ENCODE data around the gene ZNF592.

DNA sequence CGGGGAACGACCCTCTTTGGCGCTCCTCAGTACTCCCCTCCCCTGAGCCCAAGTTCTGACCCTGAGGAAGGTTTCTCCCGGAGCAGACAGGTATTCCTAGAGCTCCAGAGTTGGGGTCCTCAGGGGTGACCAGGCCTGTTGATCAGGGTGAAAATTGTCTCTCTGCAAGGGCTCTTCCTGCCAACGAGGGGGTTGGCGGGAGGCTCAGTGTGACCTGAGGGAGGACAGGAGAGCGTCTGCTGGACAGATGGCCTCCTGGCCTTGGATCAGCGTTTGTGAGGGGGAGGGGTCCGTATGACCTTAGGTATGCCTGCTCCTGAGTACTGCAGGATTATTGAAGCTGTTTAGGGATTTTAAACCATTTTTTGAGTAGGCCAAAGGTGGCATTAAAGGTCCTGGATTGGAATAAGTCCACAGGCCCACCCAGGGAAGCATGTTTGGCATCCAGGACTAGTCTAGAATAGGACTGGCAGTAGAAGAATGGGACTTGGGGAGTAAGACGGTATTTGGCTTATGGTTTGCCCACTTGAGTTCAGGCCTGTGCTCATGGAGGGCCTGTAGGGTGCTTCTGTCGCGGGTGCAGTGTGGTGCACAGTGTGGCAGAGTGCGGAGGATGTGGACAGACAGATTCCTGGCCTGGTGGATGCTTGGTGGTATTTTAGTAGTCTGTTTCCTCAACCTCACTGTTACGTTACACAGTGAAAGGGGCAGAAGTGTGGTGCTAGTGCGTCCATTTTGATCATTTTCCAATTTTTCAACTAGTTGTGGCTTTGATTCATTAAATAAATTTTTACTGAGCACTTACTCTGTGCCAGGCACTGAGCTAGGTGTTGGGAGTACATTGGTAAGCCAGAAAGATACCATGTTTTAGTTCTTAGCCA is 959 bp downstream of the ZNF592 start:
- TF ChIP-seq, protein P1, sequence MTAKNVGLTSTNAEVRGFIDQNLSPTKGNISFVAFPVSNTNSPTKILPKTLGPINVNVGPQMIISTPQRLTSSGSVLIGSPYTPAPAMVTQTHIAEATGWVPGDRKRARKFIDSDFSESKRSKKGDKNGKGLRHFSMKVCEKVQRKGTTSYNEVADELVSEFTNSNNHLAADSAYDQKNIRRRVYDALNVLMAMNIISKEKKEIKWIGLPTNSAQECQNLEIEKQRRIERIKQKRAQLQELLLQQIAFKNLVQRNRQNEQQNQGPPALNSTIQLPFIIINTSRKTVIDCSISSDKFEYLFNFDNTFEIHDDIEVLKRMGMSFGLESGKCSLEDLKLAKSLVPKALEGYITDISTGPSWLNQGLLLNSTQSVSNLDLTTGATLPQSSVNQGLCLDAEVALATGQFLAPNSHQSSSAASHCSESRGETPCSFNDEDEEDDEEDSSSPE (CRISPR knock-in tag; IDR thresholded peaks at IDR 0.05): peak; percentile 67; the same call in 1 of the 2 replicates
- no peak for TF ChIP-seq SP1 (IDR thresholded peaks at IDR 0.05)
- TF ChIP-seq SP1 (CRISPR knock-in tag; IDR thresholded peaks at IDR 0.05): no peak
- TF ChIP-seq, protein P2, sequence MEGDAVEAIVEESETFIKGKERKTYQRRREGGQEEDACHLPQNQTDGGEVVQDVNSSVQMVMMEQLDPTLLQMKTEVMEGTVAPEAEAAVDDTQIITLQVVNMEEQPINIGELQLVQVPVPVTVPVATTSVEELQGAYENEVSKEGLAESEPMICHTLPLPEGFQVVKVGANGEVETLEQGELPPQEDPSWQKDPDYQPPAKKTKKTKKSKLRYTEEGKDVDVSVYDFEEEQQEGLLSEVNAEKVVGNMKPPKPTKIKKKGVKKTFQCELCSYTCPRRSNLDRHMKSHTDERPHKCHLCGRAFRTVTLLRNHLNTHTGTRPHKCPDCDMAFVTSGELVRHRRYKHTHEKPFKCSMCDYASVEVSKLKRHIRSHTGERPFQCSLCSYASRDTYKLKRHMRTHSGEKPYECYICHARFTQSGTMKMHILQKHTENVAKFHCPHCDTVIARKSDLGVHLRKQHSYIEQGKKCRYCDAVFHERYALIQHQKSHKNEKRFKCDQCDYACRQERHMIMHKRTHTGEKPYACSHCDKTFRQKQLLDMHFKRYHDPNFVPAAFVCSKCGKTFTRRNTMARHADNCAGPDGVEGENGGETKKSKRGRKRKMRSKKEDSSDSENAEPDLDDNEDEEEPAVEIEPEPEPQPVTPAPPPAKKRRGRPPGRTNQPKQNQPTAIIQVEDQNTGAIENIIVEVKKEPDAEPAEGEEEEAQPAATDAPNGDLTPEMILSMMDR (CRISPR knock-in tag; IDR thresholded peaks at IDR 0.05): no peak
- TF ChIP-seq, protein P3, sequence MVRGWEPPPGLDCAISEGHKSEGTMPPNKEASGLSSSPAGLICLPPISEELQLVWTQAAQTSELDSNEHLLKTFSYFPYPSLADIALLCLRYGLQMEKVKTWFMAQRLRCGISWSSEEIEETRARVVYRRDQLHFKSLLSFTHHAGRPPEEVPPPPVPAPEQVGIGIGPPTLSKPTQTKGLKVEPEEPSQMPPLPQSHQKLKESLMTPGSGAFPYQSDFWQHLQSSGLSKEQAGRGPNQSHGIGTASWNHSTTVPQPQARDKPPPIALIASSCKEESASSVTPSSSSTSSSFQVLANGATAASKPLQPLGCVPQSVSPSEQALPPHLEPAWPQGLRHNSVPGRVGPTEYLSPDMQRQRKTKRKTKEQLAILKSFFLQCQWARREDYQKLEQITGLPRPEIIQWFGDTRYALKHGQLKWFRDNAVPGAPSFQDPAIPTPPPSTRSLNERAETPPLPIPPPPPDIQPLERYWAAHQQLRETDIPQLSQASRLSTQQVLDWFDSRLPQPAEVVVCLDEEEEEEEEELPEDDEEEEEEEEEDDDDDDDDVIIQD (CRISPR knock-in tag; IDR thresholded peaks at IDR 0.05; ENCODE audit: low read depth): no peak
- no peak for TF ChIP-seq EHMT2 (IDR thresholded peaks at IDR 0.05; ENCODE audit: borderline replicate concordance, low read depth, low read length)
